Bronchial epithelial cell (primary cell): ENCODE results near the gene CLDN6. TPM values are rescaled to one million over a fixed set of nuclear protein-coding genes. Genes with fewer than 3 reads are reported as not detected.

ENCODE experiments used
- DNase-seq: peaks from one replicate; pipeline ENCODE4 v3.0.0-alpha.2; 2010; ENCODE audit warnings: low read depth
- FAIRE-seq: peaks from 2 replicates; lab custom pipeline; 2011; peaks lifted over from hg19 to GRCh38; lab: Jason Lieb, UNC
- H3K27me3 ChIP-seq: 2 replicates; pipeline ENCODE4 v1.5.1; 2011; ENCODE audit warnings: low read length; ENCODE audit not compliant: control insufficient read depth, insufficient read depth
- H3K36me3 ChIP-seq: 2 replicates; pipeline ENCODE4 v1.5.1; 2011; ENCODE audit warnings: low read length; ENCODE audit not compliant: control insufficient read depth, insufficient read depth
- H3K4me3 ChIP-seq: 2 replicates; pipeline ENCODE4 v1.5.1; 2011; ENCODE audit warnings: mild to moderate bottlenecking, low read depth, low read length, control low read depth
- total RNA-seq: library from RNA; depleted of rRNA; stranded (reverse); fragments of >200 nt; gene quantifications from 2 replicates; pipeline ENCODE4 v1.2.1, GENCODE V29; 2014
- TF ChIP-seq, protein P1 (sequence below): IDR thresholded peaks from 2 replicates; pipeline ENCODE4 v1.5.1; 2011; ENCODE audit warnings: mild to moderate bottlenecking, moderate library complexity, low read length, control low read depth, inconsistent platforms; ENCODE audit not compliant: insufficient read depth, severe bottlenecking

Gene CLDN6
- total RNA-seq, 1 donor from 2014 or later = not detected

DNA sequence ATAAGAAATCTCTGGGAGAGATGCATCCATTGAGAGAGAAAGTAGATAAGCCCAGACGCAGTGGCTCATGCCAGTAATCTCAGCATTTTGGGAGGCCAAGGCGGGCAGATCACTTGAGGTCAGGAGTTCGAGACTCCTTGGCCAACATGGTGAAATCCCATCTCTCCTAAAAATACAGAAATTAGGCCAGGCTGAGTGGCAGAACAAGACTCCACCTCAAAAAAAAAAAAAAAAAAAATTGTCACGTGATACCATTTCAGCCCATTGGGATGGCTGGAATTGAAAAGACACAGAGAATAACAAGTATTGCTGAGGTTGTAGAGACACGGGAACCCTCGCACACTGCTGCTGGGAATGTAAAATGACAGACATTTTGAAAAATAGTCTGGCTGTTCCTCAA is 44.6 kb upstream of the CLDN6 start:
- TF ChIP-seq, protein P1, sequence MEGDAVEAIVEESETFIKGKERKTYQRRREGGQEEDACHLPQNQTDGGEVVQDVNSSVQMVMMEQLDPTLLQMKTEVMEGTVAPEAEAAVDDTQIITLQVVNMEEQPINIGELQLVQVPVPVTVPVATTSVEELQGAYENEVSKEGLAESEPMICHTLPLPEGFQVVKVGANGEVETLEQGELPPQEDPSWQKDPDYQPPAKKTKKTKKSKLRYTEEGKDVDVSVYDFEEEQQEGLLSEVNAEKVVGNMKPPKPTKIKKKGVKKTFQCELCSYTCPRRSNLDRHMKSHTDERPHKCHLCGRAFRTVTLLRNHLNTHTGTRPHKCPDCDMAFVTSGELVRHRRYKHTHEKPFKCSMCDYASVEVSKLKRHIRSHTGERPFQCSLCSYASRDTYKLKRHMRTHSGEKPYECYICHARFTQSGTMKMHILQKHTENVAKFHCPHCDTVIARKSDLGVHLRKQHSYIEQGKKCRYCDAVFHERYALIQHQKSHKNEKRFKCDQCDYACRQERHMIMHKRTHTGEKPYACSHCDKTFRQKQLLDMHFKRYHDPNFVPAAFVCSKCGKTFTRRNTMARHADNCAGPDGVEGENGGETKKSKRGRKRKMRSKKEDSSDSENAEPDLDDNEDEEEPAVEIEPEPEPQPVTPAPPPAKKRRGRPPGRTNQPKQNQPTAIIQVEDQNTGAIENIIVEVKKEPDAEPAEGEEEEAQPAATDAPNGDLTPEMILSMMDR = no peak
- H3K36me3 ChIP-seq = no peaks in the 10 kb centered on the region
- H3K27me3 ChIP-seq = no peaks in the 10 kb centered on the region
- FAIRE-seq (no peak), DNase-seq (no peak)
- no peak overlapping the region for H3K4me3 ChIP-seq

DNA sequence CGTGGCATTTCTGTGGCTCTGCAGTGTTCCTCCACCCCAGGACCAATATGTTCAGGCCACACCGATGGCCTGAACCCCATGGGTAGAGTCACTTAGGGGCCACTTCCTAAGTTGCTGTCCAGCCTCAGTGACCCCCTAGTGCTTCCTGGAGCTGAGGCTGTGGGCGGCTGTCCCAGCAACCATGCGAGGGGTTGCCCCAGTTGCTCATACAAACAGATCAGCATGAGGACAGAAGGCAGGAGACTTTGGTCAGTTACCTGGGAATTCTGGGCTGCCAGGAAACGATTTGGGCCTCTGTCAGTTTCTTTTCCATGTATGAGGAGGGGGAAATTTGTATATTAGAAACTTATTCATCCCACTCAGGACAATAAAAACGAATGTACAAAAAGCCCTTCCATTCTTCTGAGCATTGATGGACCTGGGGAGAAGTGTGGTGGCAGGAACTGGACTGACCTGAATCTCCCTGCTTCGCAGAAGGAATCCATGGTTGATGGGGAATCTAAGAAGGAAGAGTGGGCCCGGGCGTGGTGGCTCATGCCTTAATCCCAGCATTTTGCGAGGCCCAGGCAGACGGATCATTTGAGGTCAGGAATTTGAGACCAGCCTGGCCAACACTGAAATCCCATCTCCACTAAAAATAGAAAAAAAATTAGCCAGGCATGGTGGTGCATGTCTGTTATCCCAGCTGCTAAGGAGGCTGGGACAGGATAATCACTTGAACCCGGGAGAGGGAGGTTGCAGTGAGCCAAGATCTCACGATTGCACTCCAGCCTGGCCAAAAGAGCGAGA is 42.5 kb upstream of the CLDN6 start:
- DNase-seq (no peak), FAIRE-seq (no peak)
- no peaks in the 10 kb centered on the region for H3K36me3 ChIP-seq
- no peak overlapping the region for H3K4me3 ChIP-seq
- no peaks in the 10 kb centered on the region for H3K27me3 ChIP-seq
- TF ChIP-seq, protein P1 = no peak

DNA sequence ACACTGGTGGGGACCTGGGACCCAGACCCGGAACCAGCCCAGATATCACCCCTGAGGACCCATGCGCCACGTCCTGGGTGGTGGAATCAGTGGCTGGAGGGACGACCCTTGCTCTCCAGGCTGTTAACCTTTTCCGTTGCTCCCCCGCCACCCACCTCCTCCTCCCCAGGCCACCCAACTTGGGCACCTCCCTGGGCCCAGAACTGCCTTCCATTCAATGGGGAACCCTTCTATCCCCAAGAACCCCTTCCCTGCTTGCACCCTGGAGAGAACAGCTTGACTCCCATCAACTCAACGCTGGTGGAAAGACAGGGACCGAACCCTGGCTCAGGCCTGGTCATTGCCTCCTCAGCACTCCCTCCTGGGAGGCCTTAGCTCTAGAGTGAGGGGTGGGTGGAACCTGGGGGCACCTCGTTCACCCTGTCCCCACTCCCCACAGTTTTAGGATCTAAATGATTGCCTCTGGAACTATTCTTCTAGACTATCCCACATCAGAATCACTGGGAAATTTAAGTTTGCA is 41.8 kb upstream of the CLDN6 start:
- TF ChIP-seq, protein P1 = no peak
- Histone ChIP-seq H3K4me3 (peak overlapping the region; percentile 93), H3K27me3 (no peaks in the 10 kb centered on the region), H3K36me3 (no peaks in the 10 kb centered on the region)
- DNase-seq = no peak
- FAIRE-seq = no peak

DNA sequence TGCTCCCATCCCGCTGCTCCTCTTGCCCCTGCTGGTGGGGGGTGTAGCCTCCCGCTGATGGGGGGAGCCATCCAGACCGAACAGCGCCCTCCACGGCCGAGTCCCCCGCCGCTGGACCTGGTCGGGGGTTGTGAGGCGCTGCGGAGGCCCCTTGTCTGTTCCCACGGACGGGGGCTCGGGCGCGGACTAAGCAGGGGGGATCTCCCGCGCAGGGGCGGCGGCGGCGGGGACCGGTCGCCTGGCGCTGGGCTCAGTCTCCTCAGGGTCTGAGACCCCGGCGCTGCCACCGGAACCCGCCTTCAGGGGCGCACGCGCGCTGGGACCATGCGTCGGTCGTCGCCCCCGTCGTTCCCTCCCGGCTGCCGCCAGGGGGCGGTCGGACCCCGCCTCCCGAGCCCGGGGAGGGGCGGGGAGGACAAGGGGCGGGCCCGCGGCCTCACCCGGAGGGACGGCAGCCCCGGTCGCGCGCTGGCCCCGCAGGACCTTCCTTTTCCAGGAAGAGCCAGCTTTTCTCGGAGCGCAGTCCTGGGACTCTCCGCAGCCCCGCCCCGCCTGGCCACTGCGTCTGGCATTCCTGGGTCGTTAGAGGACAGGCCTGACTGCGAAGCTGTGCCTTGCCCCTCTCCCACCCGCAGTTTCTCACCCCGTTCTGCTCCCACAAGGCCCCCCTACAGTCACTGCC is 41.2 kb upstream of the CLDN6 start:
- Histone ChIP-seq H3K36me3 (no peaks in the 10 kb centered on the region), H3K27me3 (no peaks in the 10 kb centered on the region), H3K4me3 (peak overlapping the region; percentile 93)
- no peak for FAIRE-seq
- TF ChIP-seq, protein P1 = peak; percentile 83
- DNase-seq = peak; percentile 49

DNA sequence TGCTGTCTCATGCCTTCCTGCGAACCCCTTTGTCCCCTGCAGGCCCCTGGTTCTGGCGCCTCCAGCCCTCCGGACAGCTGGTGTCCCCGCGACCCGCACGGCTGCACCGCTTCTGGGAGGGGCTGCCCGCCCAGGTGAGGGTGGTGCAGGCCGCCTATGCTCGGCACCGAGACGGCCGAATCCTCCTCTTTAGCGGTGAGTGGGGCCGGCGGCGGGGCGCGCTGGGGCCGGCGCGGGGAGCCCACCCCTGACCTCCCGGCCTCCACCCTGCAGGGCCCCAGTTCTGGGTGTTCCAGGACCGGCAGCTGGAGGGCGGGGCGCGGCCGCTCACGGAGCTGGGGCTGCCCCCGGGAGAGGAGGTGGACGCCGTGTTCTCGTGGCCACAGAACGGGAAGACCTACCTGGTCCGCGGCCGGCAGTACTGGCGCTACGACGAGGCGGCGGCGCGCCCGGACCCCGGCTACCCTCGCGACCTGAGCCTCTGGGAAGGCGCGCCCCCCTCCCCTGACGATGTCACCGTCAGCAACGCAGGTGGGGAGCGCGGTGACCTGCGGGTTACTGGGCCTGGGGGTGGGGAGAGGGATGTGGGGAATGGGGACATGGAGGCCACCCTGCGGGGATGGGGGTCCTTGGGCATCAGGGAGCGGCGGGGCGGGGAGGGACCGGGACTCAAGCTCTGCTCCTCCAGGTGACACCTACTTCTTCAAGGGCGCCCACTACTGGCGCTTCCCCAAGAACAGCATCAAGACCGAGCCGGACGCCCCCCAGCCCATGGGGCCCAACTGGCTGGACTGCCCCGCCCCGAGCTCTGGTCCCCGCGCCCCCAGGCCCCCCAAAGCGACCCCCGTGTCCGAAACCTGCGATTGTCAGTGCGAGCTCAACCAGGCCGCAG is 40.4 kb upstream of the CLDN6 start:
- DNase-seq (peak; percentile 31), FAIRE-seq (no peak)
- peak overlapping the region; percentile 93 for H3K4me3 ChIP-seq
- TF ChIP-seq, protein P1 = peak; percentile 58
- H3K27me3 ChIP-seq = no peaks in the 10 kb centered on the region
- no peaks in the 10 kb centered on the region for H3K36me3 ChIP-seq
